HG02763 (cell line): ENCODE measurements around the gene NOD2.

ENCODE experiments used
- ATAC-seq: cut with Tn5 transposase; IDR thresholded peaks from one replicate; pipeline ENCODE4 v1.9.1; 2021; ENCODE audit warnings: mild to moderate bottlenecking, moderate library complexity; ENCODE audit not compliant: unreplicated experiment

Gene NOD2

DNA sequence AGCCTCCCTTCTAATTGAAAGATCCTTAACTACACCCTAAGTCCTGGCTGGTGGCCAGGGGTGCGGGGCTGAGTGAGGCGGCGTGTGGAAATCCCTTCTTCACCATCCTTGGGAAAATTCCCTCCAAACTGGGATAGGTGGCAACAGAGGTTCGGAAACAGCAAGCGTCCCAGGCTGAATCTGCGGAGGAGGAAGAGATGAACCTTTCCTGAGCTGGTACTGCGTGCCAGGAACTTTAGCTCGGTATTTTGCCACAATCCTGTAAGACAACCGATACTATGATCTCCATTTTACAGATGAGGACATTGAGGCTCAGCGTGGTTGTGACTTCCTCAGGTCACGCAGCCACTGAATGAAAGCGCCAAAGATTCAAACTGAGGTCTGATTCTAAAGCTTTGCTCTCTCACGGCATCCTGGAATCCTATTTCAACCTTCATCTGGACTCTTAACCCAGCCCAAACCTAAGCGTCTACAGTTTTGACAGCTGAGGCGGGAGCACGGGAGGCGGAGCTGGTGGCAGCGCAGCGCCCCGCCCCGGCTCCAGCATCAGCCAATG is 47.9 kb downstream of the NOD2 start:
- no peak for ATAC-seq

DNA sequence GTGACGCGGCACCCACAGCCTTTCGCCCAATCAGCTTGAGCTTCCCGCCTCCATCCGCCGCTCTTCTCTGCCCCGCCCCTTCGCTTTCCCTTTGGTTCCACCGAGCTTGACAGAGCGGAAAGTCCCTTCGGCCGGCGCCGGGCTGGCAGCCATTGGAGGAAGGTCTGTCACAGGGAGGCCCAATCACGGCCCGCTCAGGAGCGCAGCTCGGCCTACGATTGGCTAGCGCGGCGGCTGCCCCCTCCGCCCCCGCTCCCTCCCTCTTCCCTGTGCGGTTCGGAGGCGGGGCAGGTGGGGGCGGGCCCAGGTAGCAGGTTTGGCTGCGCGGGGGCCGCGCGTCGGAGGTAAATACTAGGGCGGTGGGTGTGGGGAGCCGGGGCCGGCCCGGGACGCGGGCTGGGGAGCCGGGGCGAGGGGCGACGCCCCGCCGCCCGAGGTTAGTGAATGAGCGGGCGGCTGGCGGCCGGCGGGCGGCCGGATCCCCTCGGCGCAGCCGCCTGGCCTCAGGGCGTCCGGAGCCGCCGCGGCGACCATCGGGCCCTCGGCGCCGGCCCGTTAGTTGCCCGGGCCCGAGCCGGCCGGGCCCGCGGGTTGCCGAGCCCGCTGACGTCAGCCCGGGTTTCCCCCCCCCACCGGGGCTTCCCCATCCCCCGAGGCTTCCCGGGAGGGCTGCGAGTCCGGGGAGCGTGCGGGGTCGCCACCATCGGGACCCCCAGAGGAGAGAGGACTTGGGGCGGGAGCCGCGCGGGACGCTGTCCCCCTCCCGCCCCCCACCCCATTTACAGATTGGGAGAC is 48.6 kb downstream of the NOD2 start, which contains the start of gene CYLD:
Gene CYLD (plus strand): TSS at position 306 of the 795 bp plus-strand sequence. CDS start 7,613 bp downstream, outside the sequence.
- peak; percentile 91 for ATAC-seq

GRCh38 chr16:50742576-50743200 is 49.3 kb downstream of the NOD2 start:
- ATAC-seq: no peak

- no peak for ATAC-seq
These were observed 50.3 kb downstream of the NOD2 start for GRCh38 chr16:50743581-50744225.

DNA sequence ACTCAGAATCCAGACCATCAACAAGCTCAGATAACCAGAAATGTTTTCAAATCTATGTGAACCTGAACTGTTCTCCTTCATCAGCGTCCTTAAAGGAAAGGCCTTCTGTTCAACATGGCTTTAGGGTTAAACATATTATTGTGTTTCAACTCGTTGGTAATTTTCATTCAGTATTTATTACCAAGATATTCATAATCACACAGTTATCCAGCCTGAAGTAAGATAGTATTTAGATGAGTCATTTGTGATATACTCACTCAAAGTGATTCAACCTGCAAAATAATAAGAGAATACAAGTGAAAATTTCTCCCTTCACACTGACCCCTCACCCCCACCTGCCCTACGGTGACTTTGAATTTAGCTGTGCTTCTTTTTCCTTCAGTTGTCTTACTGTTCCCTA is 51.5 kb downstream of the NOD2 start:
- no peak for ATAC-seq

GRCh38 chr16:50745940-50746339 is 52.5 kb downstream of the NOD2 start:
- ATAC-seq: no peak

GRCh38 chr16:50747207-50747956 is 54.0 kb downstream of the NOD2 start:
- ATAC-seq: no peak

DNA sequence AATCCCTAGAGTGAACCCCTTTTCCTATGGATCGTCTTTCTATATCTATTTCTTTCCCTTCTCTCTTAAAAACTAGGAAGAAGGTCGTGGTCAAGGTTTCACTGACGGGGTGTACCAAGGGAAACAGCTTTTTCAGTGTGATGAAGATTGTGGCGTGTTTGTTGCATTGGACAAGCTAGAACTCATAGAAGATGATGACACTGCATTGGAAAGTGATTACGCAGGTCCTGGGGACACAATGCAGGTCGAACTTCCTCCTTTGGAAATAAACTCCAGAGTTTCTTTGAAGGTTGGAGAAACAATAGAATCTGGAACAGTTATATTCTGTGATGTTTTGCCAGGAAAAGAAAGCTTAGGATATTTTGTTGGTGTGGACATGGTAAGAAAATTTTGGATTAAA is 58.1 kb downstream of the NOD2 start:
- ATAC-seq: no peak

GRCh38 chr16:50752471-50753235 is 59.2 kb downstream of the NOD2 start:
- ATAC-seq: no peak

- ATAC-seq: no peak
These were observed 63.1 kb downstream of the NOD2 start for GRCh38 chr16:50756473-50756872.

- ATAC-seq: no peak
These were observed 67.9 kb downstream of the NOD2 start for GRCh38 chr16:50761267-50761666.

DNA sequence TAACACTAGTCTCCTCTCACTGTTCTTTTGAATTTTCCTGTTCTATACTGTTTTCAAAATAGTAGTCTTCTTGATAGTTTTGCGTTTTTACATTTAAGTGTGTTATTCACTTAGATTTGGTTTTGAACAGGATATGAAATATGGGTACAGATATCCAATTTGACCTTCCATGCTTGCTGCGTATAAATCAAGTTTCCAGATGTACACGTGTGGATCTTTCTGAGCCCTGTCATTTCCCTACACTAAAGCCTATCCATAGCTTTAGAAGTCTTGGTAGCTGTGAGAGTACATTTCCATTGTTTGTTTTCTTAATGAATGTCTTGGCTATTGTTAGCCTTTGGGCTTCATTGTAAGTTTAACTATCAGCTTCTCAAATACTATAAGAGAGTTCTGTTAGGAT is 68.8 kb downstream of the NOD2 start:
- no peak for ATAC-seq

DNA sequence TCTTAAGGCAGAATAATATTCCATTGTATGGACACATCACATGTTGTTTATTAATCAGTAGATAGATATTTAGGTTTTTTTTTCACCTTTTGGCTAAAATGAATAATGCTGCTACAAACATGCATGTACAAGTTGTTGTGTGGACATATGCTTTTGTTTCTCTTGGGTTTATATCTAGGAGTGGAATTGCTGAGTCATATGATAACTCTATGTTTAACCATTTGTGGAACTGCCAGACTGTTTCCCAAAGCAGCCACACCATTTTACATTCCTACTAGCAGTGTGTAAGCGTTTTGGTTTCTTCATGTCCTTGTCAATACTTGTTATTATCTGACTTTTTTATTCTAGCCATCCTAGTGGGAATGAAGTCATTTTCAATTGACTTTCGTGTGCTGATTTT is 69.8 kb downstream of the NOD2 start:
- no peak for ATAC-seq

- ATAC-seq: no peak
These were observed 71.9 kb downstream of the NOD2 start for GRCh38 chr16:50765260-50765659.

GRCh38 chr16:50765861-50766260 is 72.5 kb downstream of the NOD2 start:
- no peak for ATAC-seq

DNA sequence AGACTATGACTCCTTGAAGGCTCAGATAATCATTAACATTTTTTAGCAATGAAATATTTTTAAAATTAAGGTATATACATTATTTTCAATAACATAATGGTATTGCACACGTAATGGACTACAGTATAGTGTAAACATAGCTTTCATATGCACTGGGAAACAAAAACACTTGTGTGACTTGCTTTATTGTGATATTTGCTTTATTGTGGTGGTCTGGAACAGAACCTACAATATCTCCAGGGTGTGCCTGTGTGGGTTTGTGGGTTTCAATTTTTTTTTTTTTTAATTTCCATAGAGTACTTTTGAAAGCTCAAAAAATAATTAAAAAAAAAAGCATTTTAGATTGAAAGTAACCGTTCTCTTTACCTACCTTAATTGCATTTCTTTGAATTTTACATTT is 73.8 kb downstream of the NOD2 start:
- ATAC-seq: no peak

DNA sequence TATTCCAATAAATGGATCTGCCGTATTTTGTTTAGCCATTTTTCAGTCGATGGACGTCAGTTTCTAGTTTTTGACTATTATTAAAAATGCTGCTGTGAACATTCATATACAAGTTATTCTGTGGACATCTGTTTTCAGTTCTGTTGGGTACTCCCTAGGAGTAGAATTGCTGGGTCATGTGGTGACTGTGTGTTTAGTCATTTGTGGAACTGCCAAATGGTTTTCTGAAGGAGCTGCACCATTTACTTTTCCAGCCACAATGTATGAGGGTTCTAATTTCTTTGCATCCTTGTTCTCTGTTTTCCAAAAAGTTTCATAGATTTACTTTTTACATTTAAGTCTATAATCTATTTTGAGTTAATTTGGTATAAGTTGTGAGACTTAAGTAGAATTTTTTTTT is 78.0 kb downstream of the NOD2 start:
- no peak for ATAC-seq

DNA sequence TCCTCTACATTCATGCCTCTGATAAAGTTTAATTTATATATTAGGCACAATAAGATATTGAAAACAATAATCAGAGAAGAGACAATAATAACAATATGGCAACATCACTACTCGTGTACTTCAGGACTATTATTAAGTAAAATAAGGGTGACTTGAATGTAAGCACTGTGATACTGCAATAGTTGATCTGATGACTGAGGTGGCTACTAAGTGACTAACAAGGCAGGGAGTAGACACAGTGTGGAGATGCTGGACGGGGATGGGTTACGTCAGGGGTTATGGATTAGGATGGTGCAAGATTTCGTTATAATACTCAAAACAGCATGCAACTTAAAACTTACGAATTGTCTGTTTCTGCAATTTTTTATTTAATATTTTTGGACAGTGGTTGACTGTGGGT is 81.0 kb downstream of the NOD2 start:
- ATAC-seq: no peak

DNA sequence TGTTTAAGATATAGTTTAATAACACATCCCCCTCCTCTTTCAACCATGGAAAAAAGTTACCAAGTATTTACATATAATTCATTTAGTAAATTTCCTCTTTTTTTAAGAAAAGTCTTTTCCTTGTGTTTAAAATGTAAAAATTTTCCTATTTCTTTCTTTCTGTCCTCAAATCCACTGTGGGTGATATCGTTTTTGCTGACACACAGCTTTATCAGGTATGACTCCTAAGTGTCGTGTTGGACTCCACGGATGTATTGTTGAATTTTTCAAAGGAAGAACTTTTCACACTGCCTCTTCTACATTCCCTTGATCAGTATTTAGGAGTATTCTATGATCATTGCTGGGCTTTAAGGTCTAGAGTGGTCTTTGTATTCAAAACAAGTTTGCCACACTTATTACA is 81.6 kb downstream of the NOD2 start:
- ATAC-seq: no peak

- ATAC-seq: no peak
These were observed 82.6 kb downstream of the NOD2 start for GRCh38 chr16:50776037-50776436.
